Left lung (tissue), 10 donors: ENCODE data around the gene NBPF26. TPM values are rescaled to one million over a fixed set of nuclear protein-coding genes. Genes with fewer than 3 reads are reported as not detected.
A peak's percentile ranks its signal among the peaks of the same experiment; 100 is the strongest.
"Not testable (repeated sequence)": the region's sequence is repeated elsewhere in the genome, so short reads cannot be mapped to it uniquely, and the experiment has no call there.

Source experiments
- ATAC-seq: fragments of 200-7000 bp; cut with Tn5 transposase; one replicate; pipeline ENCODE4 v1.9.1; 2020; ENCODE audit warnings: moderate library complexity
- DNase-seq, 4 donors: peaks; one replicate each; pipeline ENCODE4 v3.0.0-alpha.2; 2013 to 2020
- H3K27ac ChIP-seq, 2 donors: fragments of 200-600 bp; sonication (generic) in 1 of 2; one replicate each; pipeline versions ENCODE4 v1.5.0 to v1.8.0; 2020 to 2021
- H3K27me3 ChIP-seq, 2 donors: fragments of 200-600 bp; sonication (generic) in 1 of 2; one replicate each; pipeline versions ENCODE4 v1.5.0 to v1.8.0; 2020 to 2021
- H3K36me3 ChIP-seq, 2 donors: fragments of 200-600 bp; sonication (generic) in 1 of 2; one replicate each; pipeline versions ENCODE4 v1.5.0 to v1.8.0; 2020 to 2021
- H3K4me1 ChIP-seq, 2 donors: fragments of 200-600 bp; one replicate each; pipeline ENCODE4 v1.8.0; 2021
- H3K4me3 ChIP-seq, 2 donors: fragments of 200-600 bp; sonication (generic) in 1 of 2; one replicate each; pipeline versions ENCODE4 v1.5.0 to v1.8.0; 2020 to 2021; ENCODE audit warnings: mild to moderate bottlenecking in 1 of 2
- H3K9me3 ChIP-seq, 2 donors: fragments of 200-600 bp; sonication (generic) in 1 of 2; one replicate each; pipeline versions ENCODE4 v1.5.0 to v1.8.0; 2020 to 2021
- intact Hi-C, 2 donors: fragments of 100-400 bp; cut with DNase I; formaldehyde crosslinking; loops; one replicate each; pipeline versions ENCODE4 v1.11.2 to v1.14.2; 2022
- polyA plus RNA-seq, 6 donors: library from polyadenylated mRNA; unstranded; fragments of 120-200 nt; gene quantifications; one replicate each; pipeline ENCODE4 v1.2.1, GENCODE V29; 2013; ENCODE audit not compliant: insufficient read length in 6 of 6
- total RNA-seq, 2 donors: library from RNA; stranded (reverse); fragmentation: NEBNext Ultra II Directional; extraction: Animal tissue kit (Norgen Biotek cat#: 25700); gene quantifications; one replicate each; pipeline ENCODE4 v1.2.1, GENCODE V29; 2021
- TF ChIP-seq, protein P1 (sequence below), 2 donors: fragments of 200-600 bp; sonication (generic) in 1 of 2; IDR thresholded peaks; one replicate each; pipeline versions ENCODE4 v1.5.0 to v1.8.0; 2021; ENCODE audit warnings: antibody characterized with exemption in 2 of 2
- donor health status: DM: no; HTN: yes; CAD: no.
- donor health status: DM: no; HTN: no; CAD: no.

The NBPF26 gene
- total and polyA plus RNA-seq, 8 donors: 5.9 to 34.0 (median 14.9) TPM

DNA sequence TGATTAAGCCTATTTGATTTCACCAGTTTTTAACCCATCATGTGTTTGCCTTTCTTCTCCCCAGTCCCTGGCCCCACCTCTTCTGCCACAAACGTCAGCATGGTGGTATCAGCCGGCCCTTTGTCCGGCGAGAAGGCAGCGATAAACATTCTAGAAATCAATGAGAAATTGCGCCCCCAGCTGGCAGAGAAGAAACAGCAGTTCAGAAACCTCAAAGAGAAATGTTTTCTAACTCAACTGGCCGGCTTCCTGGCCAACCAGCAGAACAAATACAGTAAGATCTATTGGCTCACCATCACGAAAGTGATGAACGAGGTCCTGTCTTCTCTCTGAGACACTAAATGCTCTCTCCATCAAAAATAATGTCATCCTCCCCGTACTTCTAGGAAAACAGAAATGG lies 88.1 kb downstream of the NBPF26 start:
- H3K4me1 ChIP-seq, H3K27me3 ChIP-seq, H3K4me3 ChIP-seq, H3K27ac ChIP-seq, ATAC-seq, H3K9me3 ChIP-seq, intact Hi-C loops: not testable (repeated sequence)
- TF ChIP-seq, protein P1, sequence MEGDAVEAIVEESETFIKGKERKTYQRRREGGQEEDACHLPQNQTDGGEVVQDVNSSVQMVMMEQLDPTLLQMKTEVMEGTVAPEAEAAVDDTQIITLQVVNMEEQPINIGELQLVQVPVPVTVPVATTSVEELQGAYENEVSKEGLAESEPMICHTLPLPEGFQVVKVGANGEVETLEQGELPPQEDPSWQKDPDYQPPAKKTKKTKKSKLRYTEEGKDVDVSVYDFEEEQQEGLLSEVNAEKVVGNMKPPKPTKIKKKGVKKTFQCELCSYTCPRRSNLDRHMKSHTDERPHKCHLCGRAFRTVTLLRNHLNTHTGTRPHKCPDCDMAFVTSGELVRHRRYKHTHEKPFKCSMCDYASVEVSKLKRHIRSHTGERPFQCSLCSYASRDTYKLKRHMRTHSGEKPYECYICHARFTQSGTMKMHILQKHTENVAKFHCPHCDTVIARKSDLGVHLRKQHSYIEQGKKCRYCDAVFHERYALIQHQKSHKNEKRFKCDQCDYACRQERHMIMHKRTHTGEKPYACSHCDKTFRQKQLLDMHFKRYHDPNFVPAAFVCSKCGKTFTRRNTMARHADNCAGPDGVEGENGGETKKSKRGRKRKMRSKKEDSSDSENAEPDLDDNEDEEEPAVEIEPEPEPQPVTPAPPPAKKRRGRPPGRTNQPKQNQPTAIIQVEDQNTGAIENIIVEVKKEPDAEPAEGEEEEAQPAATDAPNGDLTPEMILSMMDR (IDR thresholded peaks at IDR 0.05): peak; percentile 30 to 42
- peak in 3 of 4 donors; percentile 12 to 39 (median 16) for DNase-seq
- H3K36me3 ChIP-seq: peaks cover 0 to 10% of the 10 kb centered on the region in 2 donors

DNA sequence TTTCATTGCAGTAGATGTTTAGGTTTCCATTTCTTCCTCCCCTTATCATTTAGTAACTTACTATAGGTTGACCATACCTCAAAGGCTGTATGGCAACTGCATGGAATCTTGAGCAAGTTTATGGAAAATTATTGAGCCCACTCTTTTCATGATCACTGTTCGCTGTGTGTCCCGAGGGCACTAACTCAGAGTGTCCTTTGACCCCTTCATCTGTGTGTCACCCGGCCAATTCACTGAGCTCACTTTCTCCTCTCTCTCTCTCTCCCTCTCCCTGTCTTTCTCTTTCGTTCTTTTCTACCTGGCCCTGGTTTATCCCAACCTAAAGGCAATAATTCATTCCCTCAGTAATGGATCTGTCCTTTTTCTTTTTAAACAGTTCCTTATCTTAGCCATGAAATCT lies 101.3 kb downstream of the NBPF26 start:
- H3K4me1 ChIP-seq, H3K27ac ChIP-seq, DNase-seq, H3K4me3 ChIP-seq, H3K36me3 ChIP-seq, intact Hi-C loops, H3K9me3 ChIP-seq, ATAC-seq, H3K27me3 ChIP-seq: not testable (repeated sequence)

DNA sequence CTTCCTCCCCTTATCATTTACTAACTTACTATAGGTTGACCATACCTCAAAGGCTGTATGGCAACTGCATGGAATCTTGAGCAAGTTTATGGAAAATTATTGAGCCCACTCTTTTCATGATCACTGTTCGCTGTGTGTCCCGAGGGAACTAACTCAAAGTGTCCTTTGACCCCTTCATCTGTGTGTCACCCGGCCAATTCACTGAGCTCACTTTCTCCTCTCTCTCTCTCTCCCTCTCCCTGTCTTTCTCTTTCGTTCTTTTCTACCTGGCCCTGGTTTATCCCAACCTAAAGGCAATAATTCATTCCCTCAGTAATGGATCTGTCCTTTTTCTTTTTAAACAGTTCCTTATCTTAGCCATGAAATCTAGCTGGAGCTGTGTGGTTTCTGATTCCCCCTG lies 102.9 kb downstream of the NBPF26 start:
- DNase-seq, ATAC-seq, H3K27ac ChIP-seq, H3K4me1 ChIP-seq, H3K9me3 ChIP-seq, H3K27me3 ChIP-seq, intact Hi-C loops, H3K36me3 ChIP-seq, H3K4me3 ChIP-seq: not testable (repeated sequence)

DNA sequence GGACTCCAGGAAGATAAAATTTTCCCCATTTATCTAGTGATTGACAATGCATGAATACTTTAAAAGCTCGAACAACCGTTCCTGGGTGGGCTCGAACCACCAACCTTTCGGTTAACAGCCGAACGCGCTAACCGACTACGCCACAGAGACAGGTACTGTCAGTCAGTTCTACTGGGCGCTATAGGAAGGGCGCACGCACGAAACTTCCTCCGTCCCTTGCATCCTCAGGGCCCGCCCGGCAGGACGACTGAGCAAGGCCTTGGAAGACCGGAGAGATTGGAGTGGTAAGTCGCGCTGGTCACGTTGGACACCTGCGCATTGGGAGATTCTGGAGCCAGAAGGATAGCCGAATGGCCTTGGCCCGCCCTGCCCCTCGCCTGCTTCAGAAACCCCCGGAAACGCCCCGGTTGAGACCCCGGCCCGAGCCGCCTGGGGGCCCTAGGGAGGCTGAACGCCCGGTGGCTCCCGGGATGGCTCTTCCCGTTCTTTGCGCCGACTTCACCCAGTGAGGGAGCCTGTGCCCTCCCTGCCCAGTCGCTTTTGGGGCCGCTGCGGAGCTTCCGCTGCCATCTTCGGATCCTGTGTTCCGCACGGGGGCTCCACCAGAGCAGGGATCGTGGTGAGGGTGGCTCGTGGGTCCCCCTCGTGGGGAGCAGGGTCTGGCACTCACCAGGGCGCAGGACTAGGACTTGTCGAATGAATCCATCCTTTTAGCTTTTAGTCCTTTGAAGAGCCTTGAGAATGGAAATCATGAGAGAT lies 120.6 kb downstream of the NBPF26 start:
- H3K4me1 ChIP-seq, H3K27me3 ChIP-seq, H3K9me3 ChIP-seq, intact Hi-C loops, ATAC-seq, H3K36me3 ChIP-seq: not testable (repeated sequence)
- peak; percentile 41 to 84 (median 68) for DNase-seq
- Histone ChIP-seq H3K27ac (peak overlapping the region; percentile 68 to 77), H3K4me3 (peak overlapping the region; percentile 36 to 40)

DNA sequence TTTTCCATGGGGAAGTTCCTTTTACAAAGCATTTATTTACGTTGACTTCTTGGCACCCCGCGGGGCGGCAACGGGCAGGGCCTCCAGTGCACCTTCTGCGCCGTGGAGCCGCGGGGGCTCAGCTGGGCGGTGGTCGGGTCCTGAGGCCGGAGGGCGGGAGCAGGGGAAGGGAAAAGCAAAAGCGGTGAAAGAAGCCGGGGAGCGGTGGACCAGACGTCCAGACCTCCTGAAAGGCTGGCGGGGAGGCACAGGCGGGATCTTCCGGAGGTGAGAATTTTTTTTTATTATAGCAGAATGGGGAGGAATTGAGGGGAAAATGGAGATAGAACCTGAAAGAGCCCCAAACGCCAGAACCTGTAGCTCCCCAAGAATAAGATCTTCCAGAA lies 121.2 kb downstream of the NBPF26 start:
- H3K4me1 ChIP-seq, H3K27ac ChIP-seq, DNase-seq, intact Hi-C loops, H3K36me3 ChIP-seq, H3K27me3 ChIP-seq, H3K9me3 ChIP-seq, ATAC-seq: not testable (repeated sequence)
- H3K4me3 ChIP-seq: peak overlapping the region; percentile 36 to 40

DNA sequence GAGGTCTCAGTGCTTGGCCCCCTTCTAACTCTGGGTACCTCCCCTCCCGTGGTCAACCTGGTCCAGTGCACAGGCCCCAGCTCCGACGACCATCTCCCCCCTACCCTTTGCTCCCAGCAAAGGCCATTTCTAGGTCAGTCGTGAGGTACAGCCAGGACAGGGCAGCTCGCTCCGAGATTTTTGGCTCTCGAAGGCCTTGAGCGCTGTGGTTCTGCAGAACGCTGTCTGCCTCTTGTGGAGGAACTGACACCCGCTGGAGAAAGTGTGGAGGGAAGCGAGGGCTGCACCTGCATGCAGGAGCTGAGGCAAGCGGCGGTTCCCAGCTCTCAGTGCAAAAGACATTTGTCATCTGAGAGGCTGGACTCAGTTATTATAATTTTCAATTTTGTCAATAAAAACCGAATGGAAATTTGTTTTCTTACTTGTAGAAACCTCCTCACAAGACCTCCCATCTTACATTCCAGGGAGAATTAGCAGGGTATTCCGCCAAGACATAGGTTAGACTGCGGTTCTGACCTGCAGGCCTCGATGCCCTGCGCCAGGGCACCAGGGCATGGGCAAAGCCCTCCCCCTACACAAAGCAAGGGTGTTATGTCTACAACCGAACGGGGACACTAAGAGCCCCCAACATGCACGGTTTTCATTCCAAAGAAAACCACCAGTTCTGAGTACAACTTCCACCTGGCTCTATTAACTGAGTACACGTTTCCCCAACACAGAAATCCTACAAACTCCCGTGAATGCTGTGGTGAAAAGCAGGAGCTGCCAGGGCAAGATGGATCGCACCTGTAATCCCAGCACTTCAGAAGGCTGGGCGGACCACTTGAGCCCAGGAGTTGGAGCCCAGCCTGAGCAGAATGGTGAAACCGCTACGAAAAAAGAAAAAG lies 125.9 kb downstream of the NBPF26 start:
- peak; percentile 45 for ATAC-seq
- H3K4me1 ChIP-seq, intact Hi-C loops: not testable (repeated sequence)

DNA sequence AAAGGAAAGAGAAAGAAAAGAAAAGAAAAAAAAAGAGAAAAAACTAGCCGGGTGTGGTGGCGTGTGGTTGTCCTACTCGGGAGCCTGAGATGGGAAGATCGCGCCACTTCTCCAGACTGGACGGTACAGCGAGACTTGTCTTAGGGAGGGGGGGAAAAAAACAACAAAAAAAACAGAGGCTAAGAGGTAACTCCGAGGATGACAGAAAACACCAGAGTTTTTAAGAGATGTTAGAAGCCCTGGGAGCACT lies 126.5 kb downstream of the NBPF26 start:
- H3K4me3 ChIP-seq: peak overlapping the region; percentile 13 to 36
- H3K27me3 ChIP-seq, H3K4me1 ChIP-seq, H3K9me3 ChIP-seq, intact Hi-C loops, H3K36me3 ChIP-seq: not testable (repeated sequence)
- H3K27ac ChIP-seq: peak overlapping the region; percentile 81 to 82
- peak in 3 of 4 donors; percentile 24 to 57 (median 32) for DNase-seq
- ATAC-seq: peak; percentile 62

More for the DNA sequence above, 125.9 kb downstream of the NBPF26 start:
- H3K27me3 ChIP-seq, H3K9me3 ChIP-seq, H3K4me3 ChIP-seq, H3K36me3 ChIP-seq: not testable (repeated sequence)
- H3K27ac ChIP-seq: peak overlapping the region in 1 of 2 donors; percentile 81
- peak in 2 of 4 donors; percentile 1 to 34 for DNase-seq

DNA sequence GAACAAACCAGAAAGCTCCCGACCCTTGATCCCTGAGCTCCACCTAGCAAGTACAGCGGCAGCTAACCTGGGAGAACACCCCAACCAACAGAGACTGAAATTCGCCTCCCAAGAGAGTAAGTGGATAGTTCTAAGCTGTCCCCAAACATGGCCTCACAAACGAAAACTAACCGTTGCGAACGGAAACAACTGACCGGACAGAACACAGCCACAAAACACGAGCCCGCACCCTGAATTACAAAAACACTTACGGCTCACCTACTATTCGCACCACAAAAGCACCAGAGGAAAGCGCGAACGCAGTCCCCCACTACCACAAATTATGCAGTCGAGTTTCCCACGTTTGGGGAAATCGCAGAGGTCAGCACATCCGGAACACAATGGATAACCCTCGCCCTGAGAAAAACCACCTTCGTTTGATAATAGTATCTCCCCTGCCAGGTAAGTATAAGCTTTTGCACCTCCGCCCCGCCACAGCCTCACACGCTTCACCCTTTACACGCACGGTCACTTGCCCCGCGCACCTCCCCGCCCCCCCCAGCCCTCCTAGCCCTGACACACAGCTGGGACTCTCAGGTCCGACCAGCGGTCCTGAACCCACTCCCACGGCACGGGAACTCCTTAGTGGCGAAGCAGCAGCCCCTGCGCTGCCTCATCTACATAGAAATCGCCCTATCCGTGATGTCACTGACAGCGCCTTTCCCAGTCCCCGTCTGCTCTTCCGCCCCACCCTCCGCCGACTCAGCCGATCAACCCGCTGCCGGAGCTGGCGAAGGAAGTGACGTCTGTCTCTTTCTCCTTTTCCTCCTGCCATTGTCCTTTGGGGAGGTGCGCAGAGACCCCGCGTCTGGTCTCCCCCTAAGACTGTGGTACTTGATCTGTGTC lies 127.0 kb downstream of the NBPF26 start:
- H3K4me3 ChIP-seq: peak overlapping the region; percentile 13 to 36
- intact Hi-C loops, H3K4me1 ChIP-seq, H3K9me3 ChIP-seq, H3K27me3 ChIP-seq, H3K36me3 ChIP-seq: not testable (repeated sequence)
- DNase-seq (peak; percentile 72 to 92 (median 84)), ATAC-seq (peak; percentile 87)
- H3K27ac ChIP-seq: peak overlapping the region; percentile 81 to 82

DNA sequence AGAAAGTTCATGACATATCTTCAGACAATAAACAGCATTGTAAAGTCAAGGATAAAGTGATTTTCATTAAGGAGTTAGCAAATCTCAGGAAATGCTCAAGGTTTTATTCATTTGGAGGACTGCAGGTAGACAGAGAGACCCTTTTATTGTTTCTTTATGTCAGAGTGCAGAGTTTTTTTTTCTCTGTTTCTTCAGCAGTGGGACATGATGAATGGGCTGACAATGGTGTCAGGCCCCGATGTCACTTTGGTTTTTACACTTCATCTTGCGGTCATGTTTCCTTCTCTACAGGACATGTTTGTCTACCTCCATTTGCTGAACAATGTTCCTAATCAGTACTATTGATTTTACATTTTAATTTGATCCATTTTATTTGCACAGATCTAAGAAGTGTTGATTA lies 134.4 kb downstream of the NBPF26 start:
- H3K4me1 ChIP-seq, intact Hi-C loops, H3K27me3 ChIP-seq, DNase-seq, ATAC-seq, H3K36me3 ChIP-seq, H3K4me3 ChIP-seq, H3K27ac ChIP-seq, H3K9me3 ChIP-seq: not testable (repeated sequence)

DNA sequence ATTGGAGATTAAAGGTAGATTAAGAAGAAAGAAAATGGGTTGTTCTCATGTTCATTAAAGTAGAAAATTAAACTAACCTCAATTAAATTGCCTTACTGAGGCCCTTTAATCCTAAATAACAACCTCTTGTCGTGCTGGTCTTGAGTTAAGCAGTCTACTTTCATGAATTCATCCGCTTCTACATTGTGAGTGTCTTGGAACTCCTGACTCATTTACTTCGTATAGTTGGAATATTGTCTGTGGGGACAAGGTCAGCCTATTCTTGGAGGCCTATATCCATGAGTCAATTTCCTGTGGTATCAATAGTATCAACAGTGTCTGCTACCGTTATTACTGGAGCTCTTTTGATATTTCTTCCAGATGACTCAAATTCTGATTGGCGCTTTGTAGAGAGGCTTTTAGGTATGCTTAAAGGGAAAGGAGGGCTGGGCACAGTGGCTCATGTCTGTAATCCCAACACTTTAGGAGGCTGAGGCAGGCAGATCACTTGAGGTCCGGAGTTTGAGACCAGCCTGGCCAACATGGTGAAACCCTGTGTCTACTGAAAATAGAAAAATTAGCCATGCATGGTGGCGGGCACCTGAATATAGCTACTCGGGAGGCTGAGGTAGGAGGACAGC lies 136.0 kb downstream of the NBPF26 start:
- H3K4me3 ChIP-seq, intact Hi-C loops, H3K9me3 ChIP-seq, H3K4me1 ChIP-seq, H3K36me3 ChIP-seq, ATAC-seq, H3K27ac ChIP-seq, H3K27me3 ChIP-seq, DNase-seq: not testable (repeated sequence)

DNA sequence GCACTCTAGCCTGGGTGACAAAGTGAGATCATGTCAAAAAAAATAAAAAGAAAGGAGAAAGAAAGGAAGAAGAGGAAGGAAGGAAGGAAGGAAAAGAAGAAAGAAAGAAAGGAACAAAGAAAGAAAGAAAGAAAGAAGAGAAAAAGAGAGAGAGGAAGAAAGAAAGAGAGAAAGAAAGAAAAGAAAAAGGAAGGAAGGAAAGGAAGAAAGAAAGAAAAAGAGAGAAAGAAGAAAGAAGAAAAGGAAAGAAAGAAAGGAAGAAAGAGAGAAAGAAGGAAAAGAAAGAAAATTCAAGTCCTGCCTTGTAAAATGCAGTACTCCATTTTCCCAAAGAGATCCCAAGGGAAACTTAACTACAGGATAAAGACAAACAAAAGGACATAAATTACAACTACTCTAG lies 154.5 kb downstream of the NBPF26 start:
- H3K36me3 ChIP-seq, H3K9me3 ChIP-seq, intact Hi-C loops, ATAC-seq, H3K27ac ChIP-seq, H3K27me3 ChIP-seq, DNase-seq, H3K4me3 ChIP-seq, H3K4me1 ChIP-seq: not testable (repeated sequence)
